Trophoblast cell (in vitro differentiated cells and primary cell): Measurements from ENCODE around the gene KIF5A.
A peak's percentile ranks its signal among the peaks of the same experiment; 100 is the strongest.

Experiments
- DNase-seq, 2 donors: peaks; one replicate each; pipeline ENCODE4 v3.0.0-alpha.2; 2016
- H2AFZ ChIP-seq: 2 replicates; pipeline ENCODE4 v1.6.1; 2013; ENCODE audit warnings: low read length, moderate library complexity, mild to moderate bottlenecking; ENCODE audit not compliant: insufficient read depth, poor library complexity
- H2AK5ac ChIP-seq: 2 replicates; pipeline ENCODE4 v1.6.1; 2013; ENCODE audit warnings: mild to moderate bottlenecking, low read length
- H2BK120ac ChIP-seq: 2 replicates; pipeline ENCODE4 v1.6.1; 2013; ENCODE audit warnings: low read length, mild to moderate bottlenecking, moderate library complexity; ENCODE audit not compliant: insufficient read depth, poor library complexity
- H2BK12ac ChIP-seq: 2 replicates; pipeline ENCODE4 v1.6.1; 2013; ENCODE audit warnings: mild to moderate bottlenecking, low read length, moderate library complexity
- H2BK5ac ChIP-seq: 2 replicates; pipeline ENCODE4 v1.6.1; 2013; ENCODE audit warnings: low read length, low read depth, moderate library complexity, mild to moderate bottlenecking; ENCODE audit not compliant: poor library complexity
- H3K14ac ChIP-seq: 2 replicates; pipeline ENCODE4 v1.6.1; 2013; ENCODE audit warnings: mild to moderate bottlenecking, low read length
- H3K18ac ChIP-seq: 2 replicates; pipeline ENCODE4 v1.6.1; 2013; ENCODE audit warnings: mild to moderate bottlenecking, low read length
- H3K23ac ChIP-seq: 2 replicates; pipeline ENCODE4 v1.6.1; 2013; ENCODE audit warnings: low read length
- H3K27ac ChIP-seq: 2 replicates; pipeline ENCODE4 v1.5.1; 2013; ENCODE audit warnings: low read depth, mild to moderate bottlenecking, inconsistent platforms, low read length, moderate library complexity
- H3K27me3 ChIP-seq: 2 replicates; pipeline ENCODE4 v1.6.1; 2013; ENCODE audit warnings: inconsistent platforms, mild to moderate bottlenecking, low read length, moderate library complexity; ENCODE audit not compliant: insufficient read depth
- H3K36me3 ChIP-seq, 2 experiments: 1 replicate in 1 of 2; 2 replicates in 1 of 2; pipeline ENCODE4 v1.6.1; 2013; ENCODE audit warnings: low read length in 2 of 2, mild to moderate bottlenecking in 2 of 2, moderate library complexity in 1 of 2; ENCODE audit not compliant: insufficient read depth in 2 of 2, control insufficient read depth in 1 of 2
- H3K4ac ChIP-seq: 2 replicates; pipeline ENCODE4 v1.6.1; 2013; ENCODE audit warnings: low read depth, mild to moderate bottlenecking, low read length, moderate library complexity
- H3K4me1 ChIP-seq, 2 experiments: 1 replicate in 1 of 2; 2 replicates in 1 of 2; pipeline ENCODE4 v1.6.1; 2013; ENCODE audit warnings: low read length in 2 of 2, mild to moderate bottlenecking in 2 of 2, moderate library complexity in 1 of 2; ENCODE audit not compliant: insufficient read depth in 2 of 2, control insufficient read depth in 1 of 2
- H3K4me2 ChIP-seq: 2 replicates; pipeline ENCODE4 v1.6.1; 2013; ENCODE audit warnings: inconsistent platforms, mild to moderate bottlenecking, low read length, moderate library complexity
- H3K4me3 ChIP-seq: 2 replicates; pipeline ENCODE4 v1.5.1; 2013; ENCODE audit warnings: mild to moderate bottlenecking, low read depth, low read length, inconsistent platforms
- H3K79me1 ChIP-seq: one replicate; pipeline ENCODE4 v1.6.1; 2013; ENCODE audit warnings: low read length
- H3K79me2 ChIP-seq: 2 replicates; pipeline ENCODE4 v1.6.1; 2013; ENCODE audit warnings: low read length, mild to moderate bottlenecking; ENCODE audit not compliant: control insufficient read depth, insufficient read depth, poor library complexity
- H3K9ac ChIP-seq: 2 replicates; pipeline ENCODE4 v1.6.1; 2013; ENCODE audit warnings: mild to moderate bottlenecking, low read length
- H3K9me3 ChIP-seq: 2 replicates; pipeline ENCODE4 v1.6.1; 2013; ENCODE audit warnings: low read depth, mild to moderate bottlenecking, control low read depth, inconsistent platforms, low read length; ENCODE audit not compliant: insufficient read depth
- H4K12ac ChIP-seq: 2 replicates; pipeline ENCODE4 v1.6.1; 2013; ENCODE audit warnings: low read depth, mild to moderate bottlenecking, low read length, moderate library complexity
- H4K8ac ChIP-seq: 2 replicates; pipeline ENCODE4 v1.6.1; 2013; ENCODE audit warnings: low read depth, mild to moderate bottlenecking, low read length, moderate library complexity
- H4K91ac ChIP-seq: one replicate; pipeline ENCODE4 v1.6.1; 2013; ENCODE audit warnings: low read depth, mild to moderate bottlenecking, low read length, moderate library complexity
- WGBS: extraction: QIAGEN DNeasy Blood & Tissue Kit; methylation state at CpG from one replicate; pipeline ENCODE4 v1.1.7; 2013; ENCODE audit warnings: missing lambda C conversion rate; ENCODE audit not compliant: insufficient read length, insufficient coverage; ENCODE audit errors: extremely low coverage; 5-methylcytosine and 5-hydroxymethylcytosine counted together

The KIF5A gene

DNA sequence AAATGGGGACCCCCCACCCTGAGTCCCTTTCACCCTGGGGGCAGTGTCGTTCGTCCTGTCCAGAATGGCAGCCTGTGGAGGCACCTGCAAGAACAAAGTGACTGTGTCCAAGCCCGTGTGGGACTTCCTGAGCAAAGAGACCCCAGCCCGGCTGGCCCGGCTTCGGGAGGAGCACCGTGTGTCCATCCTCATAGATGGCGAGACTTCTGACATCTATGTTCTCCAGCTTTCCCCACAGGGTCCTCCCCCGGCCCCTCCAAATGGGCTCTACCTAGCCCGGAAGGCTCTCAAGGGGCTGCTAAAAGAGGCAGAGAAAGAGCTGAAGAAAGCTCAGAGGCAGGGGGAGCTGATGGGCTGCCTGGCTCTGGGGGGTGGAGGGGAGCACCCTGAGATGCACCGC lies 57.0 kb downstream of the KIF5A start:
- Histone ChIP-seq H3K14ac (no peak overlapping the region), H4K91ac (no peak overlapping the region), H3K18ac (no peak overlapping the region), H3K79me2 (peaks cover 3% of the 10 kb centered on the region), H4K12ac (no peak overlapping the region), H2BK5ac (no peak overlapping the region), H2BK120ac (no peak overlapping the region), H3K9me3 (peaks cover 1% of the 10 kb centered on the region), H2AK5ac (no peak overlapping the region), H3K23ac (no peak overlapping the region), H3K27me3 (peaks cover 11% of the 10 kb centered on the region), H3K27ac (no peak overlapping the region), H3K4ac (no peak overlapping the region), H3K4me3 (no peak overlapping the region), H2BK12ac (no peak overlapping the region), H3K4me2 (no peak overlapping the region), H3K4me1 (peaks cover 14 to 22% of the 10 kb centered on the region in 2 experiments), H4K8ac (no peak overlapping the region), H3K36me3 (peaks cover 11% of the 10 kb centered on the region in 2 experiments), H2AFZ (no peak overlapping the region), H3K79me1 (peaks cover 13% of the 10 kb centered on the region), H3K9ac (no peak overlapping the region)
- WGBS = no CpG with 5 or more reads among the region's 11 CpGs
- no peak for DNase-seq

DNA sequence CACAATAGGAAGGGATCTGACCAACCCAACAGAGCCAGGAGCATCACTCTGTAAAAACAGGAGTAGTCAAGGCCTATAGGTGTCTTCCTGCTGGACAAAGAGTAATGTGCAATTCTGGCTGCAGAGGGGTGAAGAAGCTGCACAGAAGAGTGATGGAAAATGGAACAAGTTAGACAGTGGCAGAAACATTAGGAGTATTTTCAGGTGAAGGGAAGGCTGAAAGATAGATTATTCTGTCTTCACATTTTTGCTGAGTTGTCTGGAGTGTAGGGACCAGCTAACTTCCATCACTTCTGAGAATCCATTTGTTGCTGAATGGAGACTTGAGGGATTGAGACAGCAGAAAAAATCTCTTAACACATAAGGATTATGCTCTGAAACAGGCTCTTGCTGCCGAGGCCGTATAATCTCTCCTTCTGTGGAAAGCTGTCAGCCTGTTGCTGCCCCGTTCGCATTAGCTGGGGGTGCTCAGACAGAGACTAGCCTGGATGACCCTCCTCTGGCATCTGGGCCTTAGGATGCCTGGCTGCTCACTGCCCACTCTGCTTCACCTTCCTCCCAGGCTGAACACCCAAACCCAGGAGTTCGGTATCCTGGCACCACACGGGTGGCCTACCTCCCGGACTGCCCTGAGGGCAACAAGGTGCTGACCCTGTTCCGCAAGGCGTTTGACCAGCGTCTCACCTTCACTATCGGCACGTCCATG lies 58.3 kb downstream of the KIF5A start:
- Histone ChIP-seq H3K27ac (no peak overlapping the region), H2BK5ac (no peak overlapping the region), H3K9me3 (no peaks in the 10 kb centered on the region), H3K14ac (no peak overlapping the region), H3K27me3 (peaks cover 15% of the 10 kb centered on the region), H3K4me2 (no peak overlapping the region), H3K4me3 (no peak overlapping the region), H2BK120ac (no peak overlapping the region), H2BK12ac (no peak overlapping the region), H3K23ac (no peak overlapping the region), H2AFZ (no peak overlapping the region), H3K18ac (no peak overlapping the region), H4K8ac (no peak overlapping the region), H4K91ac (no peak overlapping the region), H3K4me1 (peaks cover 14 to 22% of the 10 kb centered on the region in 2 experiments), H3K79me1 (peaks cover 13% of the 10 kb centered on the region), H3K9ac (no peak overlapping the region), H3K79me2 (peaks cover 3% of the 10 kb centered on the region), H4K12ac (no peak overlapping the region), H2AK5ac (no peak overlapping the region), H3K4ac (no peak overlapping the region), H3K36me3 (peaks cover 0 to 7% of the 10 kb centered on the region in 2 experiments)
- WGBS = no CpG with 5 or more reads among the region's 12 CpGs
- DNase-seq = no peak

DNA sequence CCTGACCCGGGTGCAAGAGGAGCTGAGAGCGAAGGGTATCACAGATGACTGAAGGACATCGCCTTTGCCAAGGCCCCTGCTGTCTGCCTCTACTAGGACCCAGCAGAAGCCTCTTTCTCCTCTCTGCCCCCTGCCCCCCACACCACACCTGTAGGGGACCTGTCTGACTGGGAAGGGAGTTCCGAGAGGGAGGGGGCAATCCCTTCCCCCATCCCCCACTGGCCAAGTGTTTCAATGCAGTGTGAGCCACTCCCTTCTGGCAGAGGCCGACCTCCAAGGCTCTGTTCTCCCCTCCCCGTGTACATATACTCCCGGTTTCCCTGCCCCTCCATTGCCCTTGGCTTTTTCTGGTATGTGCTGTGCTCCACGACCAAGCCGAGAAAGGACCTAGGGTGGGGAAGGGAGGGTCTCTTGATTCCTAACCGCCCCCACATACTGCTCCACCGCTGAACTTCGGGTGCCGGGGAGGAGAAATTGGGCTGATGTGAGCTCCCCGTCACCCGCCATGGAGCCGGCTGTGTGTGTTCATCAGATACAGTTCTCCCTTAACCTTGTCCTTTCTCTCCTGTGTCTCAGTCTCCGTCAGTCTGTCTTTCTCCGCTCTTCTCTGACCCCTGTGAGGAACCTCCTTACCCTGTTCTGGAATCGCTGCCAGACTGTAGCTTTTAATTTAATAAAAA lies 59.4 kb downstream of the KIF5A start:
- H2AK5ac ChIP-seq = no peak overlapping the region
- peaks cover 3% of the 10 kb centered on the region for H3K79me2 ChIP-seq
- no peak overlapping the region for H3K4me2 ChIP-seq
- no peak overlapping the region for H2AFZ ChIP-seq
- no peak overlapping the region for H3K4ac ChIP-seq
- no peak overlapping the region for H3K23ac ChIP-seq
- no peak overlapping the region for H2BK5ac ChIP-seq
- H3K14ac ChIP-seq = no peak overlapping the region
- peaks cover 0 to 7% of the 10 kb centered on the region in 2 experiments for H3K36me3 ChIP-seq
- WGBS = no CpG with 5 or more reads among the region's 19 CpGs
- H3K4me3 ChIP-seq = no peak overlapping the region
- no peak overlapping the region for H3K9ac ChIP-seq
- H2BK12ac ChIP-seq = no peak overlapping the region
- no peak overlapping the region for H4K12ac ChIP-seq
- peaks cover 2% of the 10 kb centered on the region for H3K9me3 ChIP-seq
- H4K8ac ChIP-seq = no peak overlapping the region
- H3K27me3 ChIP-seq = peaks cover 15% of the 10 kb centered on the region
- no peak overlapping the region for H4K91ac ChIP-seq
- no peak for DNase-seq
- no peak overlapping the region for H2BK120ac ChIP-seq
- H3K18ac ChIP-seq = no peak overlapping the region
- H3K79me1 ChIP-seq = peaks cover 13% of the 10 kb centered on the region
- peaks cover 9 to 14% of the 10 kb centered on the region in 2 experiments for H3K4me1 ChIP-seq
- no peak overlapping the region for H3K27ac ChIP-seq

DNA sequence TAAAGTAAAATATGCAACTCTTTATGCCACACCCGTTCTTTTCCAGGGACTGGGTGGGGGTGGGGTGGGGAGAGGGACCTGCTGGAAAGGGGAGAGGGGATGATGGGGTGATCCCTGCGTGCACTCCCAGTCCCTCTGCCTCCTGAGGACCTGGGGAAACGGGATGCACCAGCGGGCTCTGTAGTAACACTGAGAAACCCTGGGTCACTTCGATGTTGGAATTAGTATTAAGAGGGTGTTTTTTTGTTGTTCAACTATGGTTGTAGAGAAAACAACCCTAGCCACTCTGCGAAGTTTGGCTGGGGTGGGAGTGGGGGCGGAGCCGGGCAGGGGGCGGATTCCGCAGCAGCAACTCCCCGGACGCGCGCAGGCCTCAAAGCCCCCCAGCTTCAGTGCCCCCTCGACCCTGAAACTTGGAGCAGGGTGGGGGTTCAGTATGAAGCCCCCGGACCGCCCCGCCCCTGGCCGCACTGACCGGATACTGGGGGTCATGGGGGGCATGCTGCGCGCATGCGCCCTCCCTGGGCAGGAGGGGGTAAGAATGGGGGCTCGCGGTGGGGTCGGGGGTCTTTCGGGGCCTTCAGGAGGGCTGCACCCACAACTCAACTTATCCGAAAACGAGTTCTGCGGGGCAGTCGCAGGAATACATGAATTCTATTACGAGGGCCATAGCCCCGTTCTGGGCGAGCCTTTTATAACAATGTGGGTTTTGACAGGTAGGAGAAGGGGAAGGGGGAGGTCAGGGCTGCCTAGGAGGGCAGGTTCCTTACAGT lies 60.1 kb downstream of the KIF5A start:
- H3K36me3 ChIP-seq = peaks cover 0 to 7% of the 10 kb centered on the region in 2 experiments
- H3K27me3 ChIP-seq = peaks cover 15% of the 10 kb centered on the region
- peaks cover 8 to 10% of the 10 kb centered on the region in 2 experiments for H3K4me1 ChIP-seq
- H3K27ac ChIP-seq = no peak overlapping the region
- no peak overlapping the region for H3K23ac ChIP-seq
- H3K18ac ChIP-seq = no peak overlapping the region
- peaks cover 1% of the 10 kb centered on the region for H3K79me2 ChIP-seq
- H2AK5ac ChIP-seq = no peak overlapping the region
- H2BK5ac ChIP-seq = no peak overlapping the region
- peaks cover 6% of the 10 kb centered on the region for H3K79me1 ChIP-seq
- H2BK120ac ChIP-seq = no peak overlapping the region
- H3K9me3 ChIP-seq = peaks cover 2% of the 10 kb centered on the region
- H3K4ac ChIP-seq = no peak overlapping the region
- H3K4me2 ChIP-seq = peak overlapping the region; percentile 91
- no peak for DNase-seq
- H3K9ac ChIP-seq = no peak overlapping the region
- H4K91ac ChIP-seq = no peak overlapping the region
- H2BK12ac ChIP-seq = no peak overlapping the region
- no peak overlapping the region for H3K4me3 ChIP-seq
- no peak overlapping the region for H3K14ac ChIP-seq
- WGBS = no CpG with 5 or more reads among the region's 34 CpGs
- no peak overlapping the region for H4K12ac ChIP-seq
- H2AFZ ChIP-seq = no peak overlapping the region
- H4K8ac ChIP-seq = no peak overlapping the region
